NOMO-1 (cell line): ENCODE results near the gene CPT1B.

Experiments
- DNase-seq, 2 experiments: peaks; one replicate each; lab custom pipeline; 2025; ENCODE audit not compliant: unreplicated experiment in 2 of 2; lab: John Stamatoyannopoulos, UW

Gene CPT1B

GRCh38 chr22:50587407-50587806 lies 9.2 kb upstream of the CPT1B start:
- no peak for DNase-seq

- no peak for DNase-seq
These were observed 8.2 kb upstream of the CPT1B start for GRCh38 chr22:50586416-50586815.

- no peak for DNase-seq
These were observed 7.6 kb upstream of the CPT1B start for GRCh38 chr22:50585781-50586180.

GRCh38 chr22:50585238-50585637 lies 7.0 kb upstream of the CPT1B start:
- no peak for DNase-seq

- DNase-seq = no peak
These were observed 6.2 kb upstream of the CPT1B start for GRCh38 chr22:50584106-50585096.

GRCh38 chr22:50583294-50583861 lies 5.2 kb upstream of the CPT1B start:
- DNase-seq = no peak

GRCh38 chr22:50582493-50583293 lies 4.5 kb upstream of the CPT1B start, which contains the start of gene CHKB:
Gene CHKB, minus strand, starts transcription at chr22:50582849. Its CDS starts 68 bp downstream, at chr22:50582781.
- DNase-seq = peak; percentile 98 to 100

- DNase-seq = peak in 1 of 2 experiments; percentile 51
These were observed 3.8 kb upstream of the CPT1B start for GRCh38 chr22:50581950-50582492.

- no peak for DNase-seq
These were observed 3.1 kb upstream of the CPT1B start for GRCh38 chr22:50581031-50581949.

GRCh38 chr22:50579752-50580151 lies 1.5 kb upstream of the CPT1B start:
- DNase-seq = no peak

GRCh38 chr22:50578776-50579310 lies 616 bp upstream of the CPT1B start:
- no peak for DNase-seq

GRCh38 chr22:50577697-50577986 lies 585 bp downstream of the CPT1B start:
- DNase-seq = no peak

- no peak for DNase-seq
These were observed 1.2 kb downstream of the CPT1B start for GRCh38 chr22:50576806-50577696.

- no peak for DNase-seq
These were observed 2.2 kb downstream of the CPT1B start for GRCh38 chr22:50576070-50576469.

- DNase-seq = no peak
These were observed 2.7 kb downstream of the CPT1B start for GRCh38 chr22:50575426-50575941.

- no peak for DNase-seq
These were observed 3.9 kb downstream of the CPT1B start for GRCh38 chr22:50574383-50574755.

GRCh38 chr22:50573491-50574382 lies 4.5 kb downstream of the CPT1B start:
- no peak for DNase-seq

- no peak for DNase-seq
These were observed 5.3 kb downstream of the CPT1B start for GRCh38 chr22:50572965-50573364.
